LNCaP clone FGC (cell line): ENCODE results near the gene BIRC5.
A peak's percentile ranks its signal among the peaks of the same experiment; 100 is the strongest.
"Not testable (repeated sequence)": the region's sequence is repeated elsewhere in the genome, so short reads cannot be mapped to it uniquely, and the experiment has no call there.

ENCODE experiments used
- DNase-seq: peaks from one replicate; pipeline ENCODE4 v3.0.0-alpha.2; 2011; ENCODE audit warnings: low read depth
- H3K4me3 ChIP-seq: 2 replicates; pipeline ENCODE4 v1.5.1; 2011; ENCODE audit warnings: mild to moderate bottlenecking, low read depth, low read length, control low read depth
- CTCF ChIP-seq: IDR thresholded peaks from 2 replicates; pipeline ENCODE4 v1.5.1; 2012; ENCODE audit warnings: mild to moderate bottlenecking; ENCODE audit not compliant: control insufficient read depth, insufficient read depth; ENCODE audit errors: extremely low read depth

BIRC5 gene

GRCh38 chr17:78250891-78251772 is 37.1 kb downstream of the BIRC5 start:
- peak; percentile 99 for TF ChIP-seq CTCF
- DNase-seq: peak; percentile 44
- no peak overlapping the region for H3K4me3 ChIP-seq

- H3K4me3 ChIP-seq: no peak overlapping the region
- no peak for TF ChIP-seq CTCF
- DNase-seq: no peak
These were observed 37.7 kb downstream of the BIRC5 start for GRCh38 chr17:78251773-78252103.

GRCh38 chr17:78252111-78252634 is 38.1 kb downstream of the BIRC5 start:
- no peak overlapping the region for H3K4me3 ChIP-seq
- DNase-seq: no peak
- TF ChIP-seq CTCF: no peak

GRCh38 chr17:78252701-78253635 is 38.9 kb downstream of the BIRC5 start:
- no peak overlapping the region; the same call in 1 of the 2 replicates for H3K4me3 ChIP-seq
- no peak for DNase-seq
- no peak for TF ChIP-seq CTCF

GRCh38 chr17:78253636-78253945 is 39.5 kb downstream of the BIRC5 start:
- H3K4me3 ChIP-seq: peak overlapping the region; percentile 92

GRCh38 chr17:78253946-78254672 is 40.1 kb downstream of the BIRC5 start:
- no peak for TF ChIP-seq CTCF
- peak overlapping the region; percentile 92 for H3K4me3 ChIP-seq
- peak; percentile 30 for DNase-seq

More at GRCh38 chr17:78253636-78253945, 39.5 kb downstream of the BIRC5 start:
- not testable (repeated sequence) for DNase-seq
